Measurements from ENCODE around the gene PLCH1.

PLCH1 gene

DNA sequence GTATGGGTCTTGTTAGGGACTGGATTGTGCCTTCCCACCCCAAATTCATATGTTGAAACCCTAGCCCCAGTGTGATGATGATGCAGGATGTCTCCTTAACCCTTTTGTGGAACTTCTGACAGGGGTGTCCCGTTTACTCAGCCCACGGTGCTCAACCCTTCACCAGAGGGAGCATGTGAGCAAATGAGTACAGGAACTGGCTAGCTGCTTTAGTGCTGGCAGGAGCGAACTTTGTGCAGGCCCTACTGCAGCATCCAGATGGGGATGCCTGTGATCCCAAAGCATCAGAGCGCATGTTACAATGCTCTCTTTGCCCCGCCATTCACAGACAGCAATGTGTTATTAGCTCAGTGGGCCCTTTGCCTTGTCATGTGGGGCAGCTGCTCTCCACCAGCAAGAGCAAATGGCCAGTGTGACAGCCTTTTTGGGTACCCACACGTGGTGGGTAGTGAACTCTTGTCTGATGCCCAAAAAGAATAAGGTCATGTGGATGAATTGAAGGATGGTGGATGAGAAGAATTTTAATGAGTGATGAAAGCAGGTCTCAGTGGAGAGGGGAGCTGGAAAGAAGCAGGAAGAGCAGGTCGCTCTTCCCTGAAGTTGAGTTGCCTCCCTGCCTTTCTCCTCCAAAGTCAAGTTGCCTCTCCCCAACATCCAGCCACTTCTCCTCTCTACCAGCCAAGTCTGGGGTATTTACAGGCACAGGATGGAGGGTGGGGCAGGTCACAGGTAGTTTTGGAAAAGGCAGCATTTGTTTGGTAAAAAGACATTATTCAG, 388.1 kb downstream of the PLCH1 start:
- Histone ChIP-seq H3K4me3 (ENCODE audit: low read length) (no peak overlapping the region), H3K9me3 (ENCODE audit: insufficient read depth, low read length) (no peaks in the 10 kb centered on the region), H3K27ac (ENCODE audit: low read length) (no peak overlapping the region), H3K4me1 (ENCODE audit: low read length) (0 out of 2 replicates have a peak, but pooled peaks cover 7% of the 10 kb centered on the region), H3K79me2 (ENCODE audit: low read length) (no peaks in the 10 kb centered on the region), H4K20me1 (ENCODE audit: insufficient read depth, low read length) (no peaks in the 10 kb centered on the region), H3K27me3 (ENCODE audit: low read depth, low read length) (no peaks in the 10 kb centered on the region; the same call in 1 of the 2 replicates), H3K4me2 (ENCODE audit: low read length) (peak overlapping the region; percentile 35), H2AFZ (ENCODE audit: low read depth, low read length) (0 out of 2 replicates have a peak overlapping the region, but pooled peaks have one; percentile 41), H3K36me3 (replicated peaks; ENCODE audit: low read depth, low read length) (no peaks in the 10 kb centered on the region), H3K9ac (ENCODE audit: low read length) (no peak overlapping the region)
- TF ChIP-seq CTCF (IDR thresholded peaks at IDR 0.05; ENCODE audit: low read depth, low read length) (peak; percentile 46), EZH2phosphoT487 (IDR thresholded peaks at IDR 0.05; ENCODE audit: low read depth) (no peak)

DNA sequence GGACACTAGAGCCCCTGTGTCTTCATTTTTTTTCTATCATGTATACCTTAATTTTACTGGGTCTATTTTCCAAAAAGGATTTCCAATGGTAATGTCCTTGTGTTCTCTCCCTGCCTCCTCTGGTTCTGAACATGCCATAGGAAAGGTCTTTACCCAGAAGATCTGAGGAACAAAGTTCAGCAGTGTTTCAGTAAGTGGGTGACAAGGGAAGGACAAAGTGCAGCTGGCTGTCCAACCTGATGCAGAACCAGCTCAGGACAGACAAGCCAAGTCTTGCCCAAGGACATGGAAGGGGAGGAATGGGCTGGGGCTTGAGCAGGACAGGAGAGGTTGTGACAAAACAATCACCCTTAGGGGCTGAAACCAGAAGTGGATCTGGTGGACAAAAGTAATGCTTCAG, 390.2 kb downstream of the PLCH1 start:
- no peak overlapping the region for H3K4me3 ChIP-seq (ENCODE audit: low read length)
- H3K36me3 ChIP-seq (replicated peaks; ENCODE audit: low read depth, low read length), result no peaks in the 10 kb centered on the region
- no peak overlapping the region for H2AFZ ChIP-seq (ENCODE audit: low read depth, low read length)
- H3K79me2 ChIP-seq (ENCODE audit: low read length), result no peaks in the 10 kb centered on the region
- no peak overlapping the region for H3K27ac ChIP-seq (ENCODE audit: low read length)
- H3K4me1 ChIP-seq (ENCODE audit: low read length), result 0 out of 2 replicates have a peak, but pooled peaks cover 7% of the 10 kb centered on the region
- H3K9me3 ChIP-seq (ENCODE audit: insufficient read depth, low read length), result no peaks in the 10 kb centered on the region
- no peak overlapping the region for H3K4me2 ChIP-seq (ENCODE audit: low read length)
- TF ChIP-seq CTCF (IDR thresholded peaks at IDR 0.05; ENCODE audit: low read depth, low read length), result no peak
- TF ChIP-seq EZH2phosphoT487 (IDR thresholded peaks at IDR 0.05; ENCODE audit: low read depth), result no peak
- no peak overlapping the region for H3K9ac ChIP-seq (ENCODE audit: low read length)
- H4K20me1 ChIP-seq (ENCODE audit: insufficient read depth, low read length), result no peaks in the 10 kb centered on the region
- no peaks in the 10 kb centered on the region; the same call in 1 of the 2 replicates for H3K27me3 ChIP-seq (ENCODE audit: low read depth, low read length)

DNA sequence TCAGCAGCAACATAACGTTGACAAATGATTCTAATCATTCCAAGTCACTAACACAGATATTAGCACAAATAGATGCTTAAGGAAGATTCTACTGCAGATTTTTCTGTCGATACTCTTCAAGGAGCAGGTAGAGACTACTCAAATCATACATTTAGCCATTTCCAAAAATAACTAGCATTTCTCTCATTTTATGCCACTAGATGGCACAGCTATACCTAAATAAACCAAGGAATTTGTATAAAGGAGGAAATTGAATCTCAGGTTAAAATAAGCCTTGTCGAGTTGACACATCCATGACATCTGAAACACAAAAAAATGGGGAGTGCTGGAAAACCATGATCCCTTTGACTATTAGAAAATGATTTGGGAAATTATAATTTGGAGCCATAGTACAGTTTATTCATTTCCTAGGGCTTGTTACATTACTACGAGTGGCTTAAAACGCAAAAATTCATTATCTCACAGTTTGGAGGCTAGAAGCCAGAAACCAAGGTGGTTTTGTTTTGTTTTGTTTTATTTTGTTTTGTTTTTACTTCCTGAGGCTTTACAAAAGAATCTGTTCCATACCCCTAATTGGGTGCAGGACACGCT, 391.9 kb downstream of the PLCH1 start:
- no peak overlapping the region for H3K4me3 ChIP-seq (ENCODE audit: low read length)
- no peaks in the 10 kb centered on the region; the same call in 1 of the 2 replicates for H3K27me3 ChIP-seq (ENCODE audit: low read depth, low read length)
- peak overlapping the region; percentile 18; the same call in 1 of the 2 replicates for H3K4me2 ChIP-seq (ENCODE audit: low read length)
- no peaks in the 10 kb centered on the region for H3K9me3 ChIP-seq (ENCODE audit: insufficient read depth, low read length)
- H2AFZ ChIP-seq (ENCODE audit: low read depth, low read length), result no peak overlapping the region
- H3K9ac ChIP-seq (ENCODE audit: low read length), result no peak overlapping the region
- H3K27ac ChIP-seq (ENCODE audit: low read length), result no peak overlapping the region
- 0 out of 2 replicates have a peak, but pooled peaks cover 7% of the 10 kb centered on the region for H3K4me1 ChIP-seq (ENCODE audit: low read length)
- no peaks in the 10 kb centered on the region for H3K79me2 ChIP-seq (ENCODE audit: low read length)
- H3K36me3 ChIP-seq (replicated peaks; ENCODE audit: low read depth, low read length), result no peaks in the 10 kb centered on the region
- no peaks in the 10 kb centered on the region for H4K20me1 ChIP-seq (ENCODE audit: insufficient read depth, low read length)
- TF ChIP-seq EZH2phosphoT487 (IDR thresholded peaks at IDR 0.05; ENCODE audit: low read depth) (no peak), CTCF (IDR thresholded peaks at IDR 0.05; ENCODE audit: low read depth, low read length) (peak; percentile 73)

GRCh38 chr3:155350571-155350970, 394.3 kb downstream of the PLCH1 start:
- no peaks in the 10 kb centered on the region for H3K36me3 ChIP-seq (replicated peaks; ENCODE audit: low read depth, low read length)
- H3K27me3 ChIP-seq (ENCODE audit: low read depth, low read length), result no peaks in the 10 kb centered on the region; the same call in 1 of the 2 replicates
- TF ChIP-seq CTCF (IDR thresholded peaks at IDR 0.05; ENCODE audit: low read depth, low read length), result no peak
- TF ChIP-seq EZH2phosphoT487 (IDR thresholded peaks at IDR 0.05; ENCODE audit: low read depth), result no peak
- no peak overlapping the region for H3K9ac ChIP-seq (ENCODE audit: low read length)
- no peaks in the 10 kb centered on the region for H3K4me1 ChIP-seq (ENCODE audit: low read length)
- no peak overlapping the region for H3K4me3 ChIP-seq (ENCODE audit: low read length)
- no peak overlapping the region for H2AFZ ChIP-seq (ENCODE audit: low read depth, low read length)
- H3K27ac ChIP-seq (ENCODE audit: low read length), result no peak overlapping the region
- H3K79me2 ChIP-seq (ENCODE audit: low read length), result no peaks in the 10 kb centered on the region
- no peaks in the 10 kb centered on the region for H3K9me3 ChIP-seq (ENCODE audit: insufficient read depth, low read length)
- no peak overlapping the region for H3K4me2 ChIP-seq (ENCODE audit: low read length)
- no peaks in the 10 kb centered on the region for H4K20me1 ChIP-seq (ENCODE audit: insufficient read depth, low read length)
